Measurements from ENCODE around the gene ZC2HC1C. TPM values are rescaled to one million over a fixed set of nuclear protein-coding genes. Genes with fewer than 3 reads are reported as not detected.

ZC2HC1C gene
- total RNA-seq, 4 donors from 2014 or later: 4.4 to 8.0 (median 5.1) TPM

GRCh38 chr14:75081660-75082229 is 12.3 kb downstream of the ZC2HC1C start:
- Histone ChIP-seq H3K36me3 (peaks cover 0 to 42% of the 10 kb centered on the region in 2 donors), H3K27me3 (no peaks in the 10 kb centered on the region), H3K27ac (peak overlapping the region in 3 of 4 donors; percentile 58 to 67 (median 65)), H3K4me3 (no peak overlapping the region), H3K9me3 (no peaks in the 10 kb centered on the region), H3K4me1 (peaks cover 0 to 25% (median 10%) of the 10 kb centered on the region in 3 donors)
- ATAC-seq: no peak
- TF ChIP-seq EP300 (IDR thresholded peaks at IDR 0.05) (no peak), POLR2A (IDR thresholded peaks at IDR 0.05) (no peak), POLR2AphosphoS5 (IDR thresholded peaks at IDR 0.05) (no peak)
- TF ChIP-seq, protein P1, sequence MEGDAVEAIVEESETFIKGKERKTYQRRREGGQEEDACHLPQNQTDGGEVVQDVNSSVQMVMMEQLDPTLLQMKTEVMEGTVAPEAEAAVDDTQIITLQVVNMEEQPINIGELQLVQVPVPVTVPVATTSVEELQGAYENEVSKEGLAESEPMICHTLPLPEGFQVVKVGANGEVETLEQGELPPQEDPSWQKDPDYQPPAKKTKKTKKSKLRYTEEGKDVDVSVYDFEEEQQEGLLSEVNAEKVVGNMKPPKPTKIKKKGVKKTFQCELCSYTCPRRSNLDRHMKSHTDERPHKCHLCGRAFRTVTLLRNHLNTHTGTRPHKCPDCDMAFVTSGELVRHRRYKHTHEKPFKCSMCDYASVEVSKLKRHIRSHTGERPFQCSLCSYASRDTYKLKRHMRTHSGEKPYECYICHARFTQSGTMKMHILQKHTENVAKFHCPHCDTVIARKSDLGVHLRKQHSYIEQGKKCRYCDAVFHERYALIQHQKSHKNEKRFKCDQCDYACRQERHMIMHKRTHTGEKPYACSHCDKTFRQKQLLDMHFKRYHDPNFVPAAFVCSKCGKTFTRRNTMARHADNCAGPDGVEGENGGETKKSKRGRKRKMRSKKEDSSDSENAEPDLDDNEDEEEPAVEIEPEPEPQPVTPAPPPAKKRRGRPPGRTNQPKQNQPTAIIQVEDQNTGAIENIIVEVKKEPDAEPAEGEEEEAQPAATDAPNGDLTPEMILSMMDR (IDR thresholded peaks at IDR 0.05): no peak
- 0 to 18% methylated on average over 2 of the region's 2 CpGs for WGBS, 2 donors (ENCODE audit: low coverage in 1 of 2)

GRCh38 chr14:75083271-75083670 is 13.8 kb downstream of the ZC2HC1C start:
- H3K9me3 ChIP-seq: no peaks in the 10 kb centered on the region
- peaks cover 3 to 51% of the 10 kb centered on the region in 2 donors for H3K36me3 ChIP-seq
- peak overlapping the region in 1 of 4 donors; percentile 33 for H3K27ac ChIP-seq
- peaks cover 0 to 25% (median 10%) of the 10 kb centered on the region in 3 donors for H3K4me1 ChIP-seq
- no peak for ATAC-seq
- TF ChIP-seq, protein P1 (IDR thresholded peaks at IDR 0.05): no peak
- TF ChIP-seq EP300 (IDR thresholded peaks at IDR 0.05) (no peak), POLR2AphosphoS5 (IDR thresholded peaks at IDR 0.05) (no peak), POLR2A (IDR thresholded peaks at IDR 0.05) (no peak)
- no peak overlapping the region for H3K4me3 ChIP-seq
- H3K27me3 ChIP-seq: no peaks in the 10 kb centered on the region
- 80 to 100% methylated on average over 1 of the region's 1 CpG for whole genome bisulfite sequencing, 2 donors (ENCODE audit: low coverage in 1 of 2)

DNA sequence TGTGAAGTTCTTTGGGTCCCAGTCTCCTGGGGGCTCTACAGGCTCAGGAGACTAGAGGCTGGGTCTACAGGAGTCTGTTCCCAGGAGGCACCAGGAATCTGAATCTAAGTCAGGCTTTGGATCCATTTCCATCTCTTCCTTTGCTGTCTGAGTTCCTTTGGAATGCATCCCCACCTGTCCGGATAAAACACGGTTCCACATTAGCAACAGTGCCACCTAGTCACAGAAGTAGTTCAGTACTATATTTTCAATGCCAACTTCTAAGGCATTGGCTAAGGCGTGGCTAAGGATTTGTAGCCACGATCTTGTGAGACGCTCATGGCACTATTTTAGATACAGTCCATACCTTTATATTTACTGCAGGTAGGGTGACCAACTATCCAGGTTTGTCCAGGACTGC is 15.1 kb downstream of the ZC2HC1C start:
- Histone ChIP-seq H3K9me3 (no peaks in the 10 kb centered on the region), H3K4me1 (peaks cover 0 to 25% (median 10%) of the 10 kb centered on the region in 3 donors), H3K4me3 (no peak overlapping the region), H3K27ac (no peak overlapping the region), H3K36me3 (peaks cover 3 to 63% of the 10 kb centered on the region in 2 donors), H3K27me3 (no peaks in the 10 kb centered on the region)
- ATAC-seq: no peak
- WGBS, 2 donors (ENCODE audit: low coverage in 1 of 2): 46 to 58% methylated on average over 4 of the region's 5 CpGs
- no peak for TF ChIP-seq EP300 (IDR thresholded peaks at IDR 0.05)
- no peak for TF ChIP-seq POLR2A (IDR thresholded peaks at IDR 0.05)
- no peak for TF ChIP-seq POLR2AphosphoS5 (IDR thresholded peaks at IDR 0.05)

- peaks cover 3 to 100% of the 10 kb centered on the region in 2 donors for H3K36me3 ChIP-seq
- no peaks in the 10 kb centered on the region for H3K27me3 ChIP-seq
- no peak for TF ChIP-seq POLR2A (IDR thresholded peaks at IDR 0.05)
- TF ChIP-seq EP300 (IDR thresholded peaks at IDR 0.05): no peak
- TF ChIP-seq, protein P1 (IDR thresholded peaks at IDR 0.05): no peak
- TF ChIP-seq POLR2AphosphoS5 (IDR thresholded peaks at IDR 0.05): no peak
- no peak overlapping the region for H3K27ac ChIP-seq
- ATAC-seq: no peak
- H3K4me3 ChIP-seq: no peak overlapping the region
- no peaks in the 10 kb centered on the region for H3K4me1 ChIP-seq
- 65 to 90% methylated on average over 2 of the region's 2 CpGs for WGBS, 2 donors (ENCODE audit: low coverage in 1 of 2)
- H3K9me3 ChIP-seq: no peaks in the 10 kb centered on the region
These were observed 18.7 kb downstream of the ZC2HC1C start for GRCh38 chr14:75088153-75088552.

DNA sequence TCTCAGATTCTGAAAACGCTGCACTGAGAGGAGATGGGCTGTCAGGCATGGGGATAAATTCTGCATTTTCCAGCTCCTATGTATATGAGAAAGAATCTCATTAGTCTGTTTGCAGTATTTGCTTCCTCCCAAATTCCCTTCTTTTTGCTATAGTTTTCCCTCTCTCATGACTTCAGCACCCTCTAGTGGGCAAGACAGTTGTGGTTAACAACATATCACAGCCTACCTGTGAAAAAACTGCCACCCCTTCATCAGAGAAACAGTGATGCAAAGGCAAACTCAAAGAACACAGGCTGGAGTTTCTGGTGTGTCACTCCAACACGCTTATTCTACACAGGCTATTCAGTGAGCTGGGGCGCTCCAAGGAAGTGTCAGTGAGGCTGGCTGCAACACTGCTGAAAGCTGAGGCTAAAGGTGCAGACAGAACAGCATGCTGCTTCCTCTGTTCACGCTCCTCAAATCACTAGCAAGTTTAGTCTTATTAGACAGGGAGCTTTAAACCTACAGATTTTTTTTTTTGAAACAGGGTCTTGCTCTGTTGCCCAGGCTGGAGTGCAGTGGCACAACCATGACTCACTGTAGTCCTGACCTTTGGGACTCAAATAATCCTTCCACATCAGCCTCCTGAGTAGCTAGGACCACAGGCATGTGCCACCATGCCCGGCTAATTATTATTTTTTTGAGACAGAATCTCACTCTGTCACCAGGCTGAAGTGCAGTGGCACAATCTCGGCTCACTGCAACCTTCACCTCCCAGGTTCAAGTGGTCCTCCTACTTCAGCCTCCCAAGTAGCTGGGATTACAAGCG is 19.3 kb downstream of the ZC2HC1C start:
- peak; percentile 50 for ATAC-seq
- no peak overlapping the region for H3K4me3 ChIP-seq
- H3K4me1 ChIP-seq: no peaks in the 10 kb centered on the region
- peaks cover 3 to 100% of the 10 kb centered on the region in 2 donors for H3K36me3 ChIP-seq
- TF ChIP-seq, protein P1 (IDR thresholded peaks at IDR 0.05): peak; percentile 68 to 81 (median 74)
- TF ChIP-seq POLR2AphosphoS5 (IDR thresholded peaks at IDR 0.05) (no peak), POLR2A (IDR thresholded peaks at IDR 0.05) (no peak), EP300 (IDR thresholded peaks at IDR 0.05) (no peak)
- 62 to 73% methylated on average over 5 to 6 of the region's 7 CpGs for WGBS, 2 donors (ENCODE audit: low coverage in 1 of 2)
- H3K9me3 ChIP-seq: no peaks in the 10 kb centered on the region
- no peak overlapping the region for H3K27ac ChIP-seq
- no peaks in the 10 kb centered on the region for H3K27me3 ChIP-seq
